Measurements from ENCODE around the gene ADCY5.
A peak's percentile ranks its signal among the peaks of the same experiment; 100 is the strongest.

ADCY5 gene

GRCh38 chr3:123423806-123424205 lies 25.1 kb downstream of the ADCY5 start:
- Mint-ChIP-seq H3K27me3 (peaks cover 6% of the 10 kb centered on the region), H3K4me1 (peaks cover 9% of the 10 kb centered on the region)
- peak; percentile 26 for ATAC-seq

GRCh38 chr3:123423031-123423430 lies 25.9 kb downstream of the ADCY5 start:
- no peak overlapping the region for H3K4me3 Mint-ChIP-seq
- H3K4me1 Mint-ChIP-seq, result peaks cover 9% of the 10 kb centered on the region
- DNase-seq (no peak), ATAC-seq (no peak)
- H3K9me3 Mint-ChIP-seq, result no peaks in the 10 kb centered on the region
- H3K27me3 Mint-ChIP-seq, result peaks cover 6% of the 10 kb centered on the region
- H3K27ac Mint-ChIP-seq, result no peak overlapping the region

More at GRCh38 chr3:123423806-123424205, 25.1 kb downstream of the ADCY5 start:
- no peak for DNase-seq
- Mint-ChIP-seq H3K27ac (no peak overlapping the region), H3K4me3 (no peak overlapping the region), H3K9me3 (no peaks in the 10 kb centered on the region)

GRCh38 chr3:123422457-123422856 lies 26.4 kb downstream of the ADCY5 start:
- Mint-ChIP-seq H3K27me3 (peaks cover 6% of the 10 kb centered on the region), H3K4me1 (peaks cover 9% of the 10 kb centered on the region), H3K27ac (peak overlapping the region in 1 of 2 donors; percentile 66), H3K4me3 (no peak overlapping the region), H3K9me3 (no peaks in the 10 kb centered on the region)
- no peak for DNase-seq
- ATAC-seq, result no peak

GRCh38 chr3:123421353-123422174 lies 27.3 kb downstream of the ADCY5 start:
- Mint-ChIP-seq H3K4me3 (no peak overlapping the region), H3K27me3 (peaks cover 6% of the 10 kb centered on the region), H3K9me3 (no peaks in the 10 kb centered on the region), H3K27ac (peak overlapping the region; percentile 66), H3K4me1 (peaks cover 9% of the 10 kb centered on the region)
- DNase-seq, result no peak
- no peak for ATAC-seq

GRCh38 chr3:123420416-123420968 lies 28.4 kb downstream of the ADCY5 start:
- Mint-ChIP-seq H3K9me3 (no peaks in the 10 kb centered on the region), H3K4me3 (no peak overlapping the region), H3K27me3 (peaks cover 6% of the 10 kb centered on the region), H3K4me1 (peaks cover 9% of the 10 kb centered on the region), H3K27ac (no peak overlapping the region)
- DNase-seq (no peak), ATAC-seq (no peak)

- ATAC-seq (no peak), DNase-seq (no peak)
- Mint-ChIP-seq H3K4me3 (no peak overlapping the region), H3K4me1 (peaks cover 9% of the 10 kb centered on the region), H3K27ac (no peak overlapping the region), H3K9me3 (no peaks in the 10 kb centered on the region), H3K27me3 (peaks cover 6% of the 10 kb centered on the region)
These were observed 29.0 kb downstream of the ADCY5 start for GRCh38 chr3:123419850-123420297.

- no peak overlapping the region for H3K4me3 Mint-ChIP-seq
- H3K27ac Mint-ChIP-seq, result no peak overlapping the region
These were observed 29.6 kb downstream of the ADCY5 start for GRCh38 chr3:123419181-123419849.

GRCh38 chr3:123416647-123417046 lies 32.2 kb downstream of the ADCY5 start:
- Mint-ChIP-seq H3K27ac (no peak overlapping the region), H3K4me3 (no peak overlapping the region), H3K4me1 (peaks cover 4% of the 10 kb centered on the region), H3K27me3 (peaks cover under 1% of the 10 kb centered on the region), H3K9me3 (no peaks in the 10 kb centered on the region)
- no peak for ATAC-seq
- no peak for DNase-seq

More at GRCh38 chr3:123419181-123419849, 29.6 kb downstream of the ADCY5 start:
- no peak for DNase-seq
- no peak for ATAC-seq
- H3K27me3 Mint-ChIP-seq, result peaks cover 6% of the 10 kb centered on the region
- no peaks in the 10 kb centered on the region for H3K9me3 Mint-ChIP-seq
- H3K4me1 Mint-ChIP-seq, result peaks cover 9% of the 10 kb centered on the region

- Mint-ChIP-seq H3K4me3 (no peak overlapping the region), H3K9me3 (no peaks in the 10 kb centered on the region)
- no peak for ATAC-seq
These were observed 32.7 kb downstream of the ADCY5 start for GRCh38 chr3:123416173-123416572.

GRCh38 chr3:123414973-123415775 lies 33.7 kb downstream of the ADCY5 start:
- no peak for ATAC-seq

More at GRCh38 chr3:123416173-123416572, 32.7 kb downstream of the ADCY5 start:
- DNase-seq, result no peak
- H3K27me3 Mint-ChIP-seq, result no peaks in the 10 kb centered on the region
- H3K27ac Mint-ChIP-seq, result no peak overlapping the region
- H3K4me1 Mint-ChIP-seq, result no peaks in the 10 kb centered on the region

GRCh38 chr3:123412811-123413604 lies 35.9 kb downstream of the ADCY5 start:
- H3K27ac Mint-ChIP-seq, result no peak overlapping the region
- DNase-seq (no peak), ATAC-seq (no peak)
- no peaks in the 10 kb centered on the region for H3K4me1 Mint-ChIP-seq
- no peak overlapping the region for H3K4me3 Mint-ChIP-seq
- H3K9me3 Mint-ChIP-seq, result no peaks in the 10 kb centered on the region
- H3K27me3 Mint-ChIP-seq, result no peaks in the 10 kb centered on the region

More at GRCh38 chr3:123414973-123415775, 33.7 kb downstream of the ADCY5 start:
- Mint-ChIP-seq H3K27me3 (no peaks in the 10 kb centered on the region), H3K27ac (no peak overlapping the region), H3K4me1 (no peaks in the 10 kb centered on the region), H3K4me3 (no peak overlapping the region), H3K9me3 (no peaks in the 10 kb centered on the region)
- no peak for DNase-seq

GRCh38 chr3:123412076-123412475 lies 36.8 kb downstream of the ADCY5 start:
- Mint-ChIP-seq H3K4me1 (no peaks in the 10 kb centered on the region), H3K9me3 (no peaks in the 10 kb centered on the region), H3K27me3 (no peaks in the 10 kb centered on the region), H3K27ac (no peak overlapping the region), H3K4me3 (no peak overlapping the region)
- DNase-seq (no peak), ATAC-seq (no peak)

GRCh38 chr3:123411340-123412040 lies 37.4 kb downstream of the ADCY5 start:
- no peaks in the 10 kb centered on the region for H3K27me3 Mint-ChIP-seq
- H3K9me3 Mint-ChIP-seq, result no peaks in the 10 kb centered on the region
- ATAC-seq (peak; percentile 28), DNase-seq (no peak)
- H3K4me1 Mint-ChIP-seq, result no peaks in the 10 kb centered on the region
- H3K4me3 Mint-ChIP-seq, result no peak overlapping the region
- H3K27ac Mint-ChIP-seq, result no peak overlapping the region

- ATAC-seq (no peak), DNase-seq (no peak)
- no peaks in the 10 kb centered on the region for H3K9me3 Mint-ChIP-seq
- H3K27me3 Mint-ChIP-seq, result no peaks in the 10 kb centered on the region
- no peaks in the 10 kb centered on the region for H3K4me1 Mint-ChIP-seq
- no peak overlapping the region for H3K27ac Mint-ChIP-seq
- H3K4me3 Mint-ChIP-seq, result no peak overlapping the region
These were observed 38.8 kb downstream of the ADCY5 start for GRCh38 chr3:123410149-123410515.
